H1 (cell line): ENCODE results near the gene AKAP8. TPM values are rescaled to one million over a fixed set of nuclear protein-coding genes. Genes with fewer than 3 reads are reported as not detected.

Experiments
- CTCF ChIA-PET: fragments of 300-600 bp; sonication (Branson Sonifier 250); formaldehyde crosslinking; loops from one replicate; lab custom pipeline; 2021; ENCODE audit not compliant: partially characterized antibody; lab: Charles Lee
- POLR2A ChIA-PET: fragments of 300-600 bp; sonication (Branson Sonifier 250); formaldehyde crosslinking; loops from one replicate; lab custom pipeline; 2021; ENCODE audit warnings: inconsistent platforms; ENCODE audit not compliant: partially characterized antibody; lab: Charles Lee
- DNase-seq, 2 experiments: peaks; one replicate each; pipeline versions ENCODE4 v3.0.0 to v3.0.0-alpha.2; 2010 to 2022; ENCODE audit warnings: low spot score in 2 of 2, low read depth in 1 of 2, mixed read lengths in 1 of 2
- FAIRE-seq: peaks from 2 replicates; lab custom pipeline; 2011; peaks lifted over from hg19 to GRCh38; lab: Jason Lieb, UNC
- H2AFZ ChIP-seq: 2 replicates; pipeline ENCODE4 v1.8.1; 2012; ENCODE audit warnings: low read length, inconsistent platforms
- H2AK5ac ChIP-seq: 2 replicates; pipeline ENCODE4 v1.6.1; 2013; ENCODE audit warnings: low read depth, low read length
- H2BK120ac ChIP-seq: replicated peaks from 2 replicates; pipeline ENCODE3; 2013; ENCODE audit warnings: low read depth, low read length, inconsistent platforms
- H2BK12ac ChIP-seq: 2 replicates; pipeline ENCODE4 v1.6.1; 2013; ENCODE audit warnings: low read depth, low read length
- H2BK15ac ChIP-seq: 2 replicates; pipeline ENCODE4 v1.6.1; 2013; ENCODE audit warnings: low read length
- H2BK20ac ChIP-seq: 2 replicates; pipeline ENCODE4 v1.6.1; 2013; ENCODE audit warnings: low read length
- H2BK5ac ChIP-seq: 2 replicates; pipeline ENCODE4 v1.6.1; 2013; ENCODE audit warnings: low read depth, low read length
- H3K14ac ChIP-seq: 2 replicates; pipeline ENCODE4 v1.6.1; 2013; ENCODE audit warnings: inconsistent platforms; ENCODE audit not compliant: insufficient read length
- H3K18ac ChIP-seq: 2 replicates; pipeline ENCODE4 v1.6.1; 2013; ENCODE audit warnings: low read length; ENCODE audit errors: extremely low read depth
- H3K23ac ChIP-seq: 2 replicates; pipeline ENCODE4 v1.6.1; 2013; ENCODE audit warnings: inconsistent platforms; ENCODE audit not compliant: insufficient read length
- H3K23me2 ChIP-seq: 2 replicates; pipeline ENCODE4 v1.6.1; 2013; ENCODE audit warnings: low read depth, low read length
- H3K27ac ChIP-seq: 2 replicates; pipeline ENCODE4 v1.6.1; 2011; ENCODE audit warnings: low read depth, low read length, inconsistent platforms
- H3K27me3 ChIP-seq, 4 experiments: replicated peaks in 1 of 4; 1 replicate in 1 of 4; 2 replicates in 3 of 4; pipeline versions ENCODE4 v1.6.1 to v1.8.1; 2011 to 2013; ENCODE audit warnings: low read length in 3 of 4, mild to moderate bottlenecking in 3 of 4, inconsistent platforms in 2 of 4, mixed read lengths in 2 of 4, moderate library complexity in 1 of 4; ENCODE audit not compliant: control insufficient read depth in 3 of 4, insufficient read depth in 3 of 4; ENCODE audit errors: extremely low read depth in 1 of 4
- H3K36me3 ChIP-seq, 4 experiments: 2 replicates each; pipeline versions ENCODE4 v1.6.1 to v1.8.1; 2011 to 2013; ENCODE audit warnings: mild to moderate bottlenecking in 4 of 4, low read length in 3 of 4, moderate library complexity in 2 of 4, control low read depth in 1 of 4, inconsistent platforms in 1 of 4; ENCODE audit not compliant: insufficient read depth in 4 of 4, control insufficient read depth in 2 of 4
- H3K4ac ChIP-seq: replicated peaks from 2 replicates; pipeline ENCODE3; 2013; ENCODE audit warnings: low read length, low read depth, mixed read lengths, inconsistent platforms; ENCODE audit not compliant: insufficient read length
- H3K4me1 ChIP-seq, 4 experiments: replicated peaks in 1 of 4; 1 replicate in 1 of 4; 2 replicates in 3 of 4; pipeline versions ENCODE4 v1.6.1 to v1.8.1; 2011 to 2013; ENCODE audit warnings: low read length in 3 of 4, inconsistent platforms in 2 of 4, mixed read lengths in 1 of 4; ENCODE audit not compliant: insufficient read depth in 4 of 4, control insufficient read depth in 3 of 4
- H3K4me2 ChIP-seq, 2 experiments: 2 replicates each; pipeline versions ENCODE4 v1.6.1 to v1.8.1; 2011 to 2013; ENCODE audit warnings: low read depth in 2 of 2, low read length in 2 of 2, control low read depth in 1 of 2, inconsistent platforms in 1 of 2, mild to moderate bottlenecking in 1 of 2; ENCODE audit not compliant: insufficient read depth in 1 of 2
- H3K4me3 ChIP-seq, 4 experiments: fragments of 200-600, 300-600 bp in 1 of 4; sonication (generic), shearing (Covaris generic), sonication (Bioruptor Twin) in 1 of 4; 2 replicates each; pipeline versions ENCODE4 v1.5.1 to v1.8.1; 2011 to 2016; ENCODE audit warnings: low read length in 4 of 4, low read depth in 3 of 4, control low read depth in 2 of 4, inconsistent platforms in 2 of 4, mild to moderate bottlenecking in 2 of 4, mixed read lengths in 1 of 4, moderate library complexity in 1 of 4; ENCODE audit not compliant: insufficient read depth in 2 of 4; ENCODE audit errors: extremely low read depth in 1 of 4
- H3K56ac ChIP-seq: replicated peaks from 2 replicates; pipeline ENCODE3; 2013; ENCODE audit warnings: low read depth, mild to moderate bottlenecking, mixed read lengths, low read length, inconsistent platforms; ENCODE audit not compliant: insufficient read length
- H3K79me1 ChIP-seq: 2 replicates; pipeline ENCODE4 v1.6.1; 2013; ENCODE audit warnings: low read depth, low read length, control low read depth
- H3K79me2 ChIP-seq, 2 experiments: 2 replicates each; pipeline versions ENCODE4 v1.6.1 to v1.8.1; 2012 to 2013; ENCODE audit warnings: low read length in 2 of 2, mild to moderate bottlenecking in 2 of 2, inconsistent platforms in 1 of 2; ENCODE audit not compliant: insufficient read depth in 2 of 2, control insufficient read depth in 1 of 2
- H3K9ac ChIP-seq, 4 experiments: replicated peaks in 1 of 4; 1 replicate in 1 of 4; 2 replicates in 3 of 4; pipeline versions ENCODE4 v1.6.1 to v1.8.1; 2011 to 2013; ENCODE audit warnings: low read depth in 3 of 4, low read length in 3 of 4, control low read depth in 2 of 4, mild to moderate bottlenecking in 2 of 4, moderate library complexity in 2 of 4, inconsistent platforms in 1 of 4; ENCODE audit errors: extremely low read depth in 1 of 4
- H3K9me3 ChIP-seq, 2 experiments: 2 replicates each; pipeline versions ENCODE4 v1.6.1 to v1.8.1; 2012 to 2013; ENCODE audit warnings: mild to moderate bottlenecking in 2 of 2, moderate library complexity in 2 of 2, control low read depth in 1 of 2, inconsistent platforms in 1 of 2, low read depth in 1 of 2, low read length in 1 of 2, mixed read lengths in 1 of 2; ENCODE audit not compliant: insufficient read depth in 2 of 2
- H4K20me1 ChIP-seq, 2 experiments: replicated peaks in 1 of 2; 2 replicates each; pipeline versions ENCODE3 to v1.8.1; 2011 to 2013; ENCODE audit warnings: inconsistent platforms in 2 of 2, low read length in 2 of 2, mild to moderate bottlenecking in 1 of 2; ENCODE audit not compliant: insufficient read depth in 2 of 2, control insufficient read depth in 1 of 2
- H4K5ac ChIP-seq: 2 replicates; pipeline ENCODE4 v1.6.1; 2013; ENCODE audit warnings: low read length, low read depth, mixed read lengths, inconsistent platforms; ENCODE audit not compliant: insufficient read length
- H4K8ac ChIP-seq: 2 replicates; pipeline ENCODE4 v1.8.0; 2013; ENCODE audit warnings: mild to moderate bottlenecking, moderate library complexity, low read length, inconsistent platforms; ENCODE audit not compliant: insufficient read depth; ENCODE audit errors: extremely low read depth
- H4K91ac ChIP-seq: replicated peaks from 2 replicates; pipeline ENCODE3; 2013; ENCODE audit warnings: low read length, mixed read lengths, inconsistent platforms; ENCODE audit not compliant: insufficient read length
- GABPA ChIP-seq: IDR thresholded peaks from 2 replicates; pipeline ENCODE4 v1.6.1; 2011; ENCODE audit warnings: mild to moderate bottlenecking, low read length, moderate library complexity, borderline replicate concordance; ENCODE audit not compliant: insufficient read depth
- KDM1A ChIP-seq: fragments of 200-600, 300-600 bp; sonication (generic); IDR thresholded peaks from 2 replicates; pipeline ENCODE4 v1.7.1; 2016; ENCODE audit warnings: mild to moderate bottlenecking, low read length, borderline replicate concordance
- KDM4A ChIP-seq: IDR thresholded peaks from one replicate; pipeline ENCODE4 v1.7.1; 2012; ENCODE audit warnings: low read depth, mild to moderate bottlenecking, moderate library complexity, low read length, inconsistent platforms; ENCODE audit not compliant: severe bottlenecking
- POLR2A ChIP-seq, 2 experiments: IDR thresholded peaks; 1 replicate in 1 of 2; 2 replicates in 1 of 2; pipeline ENCODE4 v1.6.1; 2011; ENCODE audit warnings: low read depth in 2 of 2, low read length in 2 of 2, mild to moderate bottlenecking in 2 of 2; ENCODE audit errors: control extremely low read depth in 1 of 2
- RFX5 ChIP-seq: IDR thresholded peaks from 2 replicates; pipeline ENCODE4 v1.6.1; 2011; ENCODE audit warnings: low read depth, low read length, improper control_type of control experiment, borderline replicate concordance
- TEAD4 ChIP-seq: IDR thresholded peaks from 2 replicates; pipeline ENCODE4 v1.6.1; 2012; ENCODE audit warnings: low read depth, low read length, inconsistent platforms, mixed read lengths
- ZNF274 ChIP-seq: IDR thresholded peaks from 2 replicates; pipeline ENCODE4 v1.7.0; 2012; ENCODE audit warnings: low read length, borderline replicate concordance; ENCODE audit errors: extremely low read depth
- WGBS, 2 experiments: shearing (Covaris generic) in 1 of 2; methylation state at CpG; one replicate each; pipeline versions ENCODE4 v1.1.6 to v1.1.7; 2013 to 2015; ENCODE audit warnings: low lambda C conversion rate in 2 of 2, mixed read lengths in 2 of 2, inconsistent platforms in 1 of 2, low coverage in 1 of 2, missing lambda C conversion rate in 1 of 2; ENCODE audit not compliant: insufficient replicate concordance in 2 of 2, insufficient coverage in 1 of 2, insufficient read length in 1 of 2; ENCODE audit errors: extremely low coverage in 1 of 2, missing lambda C conversion rate in 1 of 2; 5-methylcytosine and 5-hydroxymethylcytosine counted together
- polyA plus RNA-seq, 7 experiments: library from polyadenylated mRNA; depleted of rRNA in 3 of 7; stranded (reverse) in 5 of 7; unstranded in 2 of 7; fragments of >200 nt in 5 of 7; fragments of 200-250 nt in 2 of 7; gene quantifications; 1 replicate in 5 of 7; 2 replicates in 1 of 7; 4 replicates in 1 of 7; pipeline versions ENCODE4 v1.2.1 to v1.2.3, GENCODE V29; 2011 to 2013; ENCODE audit warnings: missing spikeins in 2 of 7, mixed read lengths in 2 of 7
- total RNA-seq: library from RNA; stranded (reverse); fragmentation: NEBNext Ultra II Directional; extraction: Animal tissue kit (Norgen Biotek cat#: 25700); gene quantifications from 2 replicates; pipeline ENCODE4 v1.2.1, GENCODE V29; 2021
- TF ChIP-seq, protein P1 (sequence below), 3 experiments: IDR thresholded peaks; 1 replicate in 2 of 3; 2 replicates in 1 of 3; pipeline versions ENCODE4 v1.5.1 to v1.6.1; 2011; ENCODE audit warnings: low read length in 3 of 3, mild to moderate bottlenecking in 3 of 3, inconsistent platforms in 2 of 3, low read depth in 1 of 3, moderate library complexity in 1 of 3; ENCODE audit not compliant: insufficient read depth in 1 of 3; ENCODE audit errors: control extremely low read depth in 1 of 3
- TF ChIP-seq, protein P2 (sequence below): IDR thresholded peaks from 2 replicates; pipeline ENCODE4 v1.6.1; 2011; ENCODE audit warnings: low read depth, mild to moderate bottlenecking, low read length; ENCODE audit not compliant: insufficient read depth

Gene AKAP8
- total and polyA plus RNA-seq, 2 of the 8 experiments (the other 6 are each of a cell fraction or from before 2014, with no cell fraction given), result 17.0 to 41.0 TPM

GRCh38 chr19:15421721-15422260, 42.2 kb upstream of the AKAP8 start:
- POLR2A ChIA-PET, result interaction anchor here (1.0 to 6.1 kb wide), 5 partner anchors 8 to 44 kb away, joined by 3 to 71 read pairs (median 4); partner anchors contain the start of gene AKAP8
- no peak overlapping the region for H3K4me3 ChIP-seq
- no peak for FAIRE-seq
- TF ChIP-seq TEAD4, result no peak
- TF ChIP-seq, protein P1, sequence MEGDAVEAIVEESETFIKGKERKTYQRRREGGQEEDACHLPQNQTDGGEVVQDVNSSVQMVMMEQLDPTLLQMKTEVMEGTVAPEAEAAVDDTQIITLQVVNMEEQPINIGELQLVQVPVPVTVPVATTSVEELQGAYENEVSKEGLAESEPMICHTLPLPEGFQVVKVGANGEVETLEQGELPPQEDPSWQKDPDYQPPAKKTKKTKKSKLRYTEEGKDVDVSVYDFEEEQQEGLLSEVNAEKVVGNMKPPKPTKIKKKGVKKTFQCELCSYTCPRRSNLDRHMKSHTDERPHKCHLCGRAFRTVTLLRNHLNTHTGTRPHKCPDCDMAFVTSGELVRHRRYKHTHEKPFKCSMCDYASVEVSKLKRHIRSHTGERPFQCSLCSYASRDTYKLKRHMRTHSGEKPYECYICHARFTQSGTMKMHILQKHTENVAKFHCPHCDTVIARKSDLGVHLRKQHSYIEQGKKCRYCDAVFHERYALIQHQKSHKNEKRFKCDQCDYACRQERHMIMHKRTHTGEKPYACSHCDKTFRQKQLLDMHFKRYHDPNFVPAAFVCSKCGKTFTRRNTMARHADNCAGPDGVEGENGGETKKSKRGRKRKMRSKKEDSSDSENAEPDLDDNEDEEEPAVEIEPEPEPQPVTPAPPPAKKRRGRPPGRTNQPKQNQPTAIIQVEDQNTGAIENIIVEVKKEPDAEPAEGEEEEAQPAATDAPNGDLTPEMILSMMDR (IDR thresholded peaks at IDR 0.05; ENCODE audit: control extremely low read depth in 1 of 3, insufficient read depth in 1 of 3, low read depth in 1 of 3, low read length in 3 of 3), result no peak
- no peak for TF ChIP-seq KDM1A
- TF ChIP-seq RFX5, result no peak
- no peak for TF ChIP-seq GABPA
- TF ChIP-seq ZNF274, result no peak
- TF ChIP-seq, protein P2, sequence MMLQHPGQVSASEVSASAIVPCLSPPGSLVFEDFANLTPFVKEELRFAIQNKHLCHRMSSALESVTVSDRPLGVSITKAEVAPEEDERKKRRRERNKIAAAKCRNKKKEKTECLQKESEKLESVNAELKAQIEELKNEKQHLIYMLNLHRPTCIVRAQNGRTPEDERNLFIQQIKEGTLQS, result no peak
- TF ChIP-seq KDM4A, result no peak
- no peak for TF ChIP-seq POLR2A (IDR thresholded peaks at IDR 0.05; ENCODE audit: control extremely low read depth in 1 of 2, low read depth in 2 of 2, low read length in 2 of 2)

More at GRCh38 chr19:15421721-15422260, 42.2 kb upstream of the AKAP8 start:
- 93% methylated on average over 15 of the region's 15 CpGs; no CpG with 5 or more reads in 1 of the 2 experiments for WGBS, 2 experiments
- Histone ChIP-seq H2BK120ac (no peak overlapping the region), H2BK12ac (no peak overlapping the region), H3K14ac (no peak overlapping the region), H3K4me2 (no peak overlapping the region), H2AK5ac (no peak overlapping the region), H3K79me2 (peaks cover 15 to 20% of the 10 kb centered on the region in 2 experiments), H4K8ac (no peak overlapping the region), H2BK15ac (no peak overlapping the region), H2BK20ac (no peak overlapping the region), H3K9me3 (peaks cover 3 to 4% of the 10 kb centered on the region in 2 experiments; a peak in 1 of 4 replicates), H3K79me1 (peaks cover 2% of the 10 kb centered on the region; the same call in 1 of the 2 replicates), H2BK5ac (no peak overlapping the region), H3K4ac (no peak overlapping the region), H3K4me1 (peaks cover 0 to 4% (median 3%) of the 10 kb centered on the region in 4 experiments; a peak in 5 of 7 replicates), H3K36me3 (peaks cover 2 to 38% (median 22%) of the 10 kb centered on the region in 4 experiments; a peak in 6 of 8 replicates), H3K18ac (no peak overlapping the region), H4K5ac (no peak overlapping the region), H4K20me1 (peaks cover 2 to 10% of the 10 kb centered on the region in 2 experiments), H3K27ac (no peak overlapping the region), H4K91ac (no peak overlapping the region), H3K23me2 (peaks cover 4% of the 10 kb centered on the region; the same call in 1 of the 2 replicates), H3K23ac (no peak overlapping the region), H3K27me3 (no peaks in the 10 kb centered on the region), H3K9ac (no peak overlapping the region; a peak in 1 of 7 replicates), H2AFZ (no peak overlapping the region), H3K56ac (no peak overlapping the region)
- CTCF ChIA-PET, result interaction anchor here (0.9 to 5.1 kb wide), 7 partner anchors 8 to 134 kb away, joined by 3 to 48 read pairs (median 18); no protein-coding TSS in a partner anchor
- no peak for DNase-seq
